Stimulated activated CD8-positive, alpha-beta memory T cell treated with anti-CD3 and anti-CD28 coated beads, Interleukin-15, amount 100 ng/mL, for 48 hours (primary cell): Measurements from ENCODE around the gene FAM3D.
"Not testable (repeated sequence)": the region's sequence is repeated elsewhere in the genome, so short reads cannot be mapped to it uniquely, and the experiment has no call there.

Experiments
- DNase-seq, 2 donors: peaks; one replicate each; pipeline ENCODE4 v3.0.0-alpha.2; 2020; ENCODE audit warnings: low read depth in 2 of 2

Gene FAM3D

GRCh38 chr3:58683466-58683865 is 16.9 kb upstream of the FAM3D start:
- peak in 1 of 2 donors; percentile 34 for DNase-seq

- DNase-seq = no peak
Observed at GRCh38 chr3:58683001-58683458, 16.5 kb upstream of the FAM3D start.

DNA sequence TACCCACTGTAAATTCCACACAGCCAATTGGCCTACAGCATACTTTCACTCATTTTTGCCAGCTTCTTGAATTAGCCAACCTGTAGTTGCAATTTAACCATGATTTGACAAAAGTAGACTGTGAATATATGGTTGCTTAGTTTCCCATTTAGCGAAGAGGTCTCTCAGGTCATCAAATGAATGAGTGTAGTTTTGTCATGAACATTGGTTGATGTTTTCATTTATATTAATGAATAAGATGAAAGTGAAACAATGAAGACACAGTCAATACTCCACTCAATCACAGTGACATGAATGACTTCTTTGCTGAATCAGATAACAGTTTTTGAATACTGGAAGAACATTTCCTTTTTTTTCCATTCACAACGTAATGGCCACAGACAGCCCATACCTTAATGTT is 15.3 kb upstream of the FAM3D start:
- DNase-seq = no peak

DNA sequence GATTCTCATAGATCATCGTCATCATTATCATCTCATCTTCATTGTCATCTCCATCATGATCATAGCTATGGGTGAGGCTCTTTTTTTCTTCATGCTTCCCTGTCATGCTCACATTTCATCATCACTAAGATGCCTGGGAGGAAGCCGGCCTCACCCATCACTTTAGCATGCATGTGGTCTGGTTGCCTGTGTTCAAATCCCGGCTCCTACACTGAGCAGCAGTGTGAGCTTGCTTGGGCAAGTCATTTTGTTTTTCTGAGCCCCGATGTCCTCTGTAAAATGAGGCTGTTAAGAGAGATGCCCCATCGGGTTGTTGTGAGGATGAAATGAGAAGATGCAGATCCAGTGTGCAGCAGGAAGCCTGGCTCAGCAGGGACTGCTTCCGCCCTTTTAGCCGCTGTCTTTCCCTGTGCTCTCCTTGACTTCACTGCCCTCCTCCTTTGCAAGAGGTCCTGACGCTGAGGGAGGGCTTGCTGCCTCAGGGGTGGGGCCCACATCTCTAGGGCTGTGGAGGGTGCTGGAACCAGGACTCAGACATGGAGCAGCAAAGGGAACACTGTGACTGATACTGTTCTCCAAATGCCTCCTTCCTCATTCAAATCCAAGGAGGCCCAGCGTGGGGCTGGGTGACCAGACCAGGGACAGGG is 14.4 kb upstream of the FAM3D start:
- DNase-seq = no peak

GRCh38 chr3:58679974-58680666 is 13.5 kb upstream of the FAM3D start:
- no peak for DNase-seq

- no peak for DNase-seq
Observed at GRCh38 chr3:58679446-58679845, 12.9 kb upstream of the FAM3D start.

- DNase-seq = not testable (repeated sequence)
Observed at GRCh38 chr3:58678177-58678970, 11.8 kb upstream of the FAM3D start.

DNA sequence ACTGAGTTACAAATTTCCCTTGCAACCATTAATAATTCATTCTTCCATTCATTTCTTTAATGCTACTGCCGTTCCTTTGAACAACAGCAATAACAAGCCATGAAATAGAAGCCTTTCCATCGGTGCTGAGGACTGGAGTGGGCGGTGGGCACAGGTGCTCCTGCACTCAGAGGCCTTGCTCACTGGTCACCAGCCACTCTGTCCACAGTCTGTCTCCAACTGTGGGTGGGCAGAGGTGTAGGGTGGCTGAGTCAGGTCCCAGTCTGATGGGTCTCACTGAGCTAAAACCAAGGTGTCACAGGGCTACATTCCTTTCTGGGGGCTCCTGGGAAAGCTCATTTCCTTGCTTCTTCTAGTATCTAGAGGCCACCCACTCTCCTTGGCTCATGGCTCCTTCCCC is 6.3 kb upstream of the FAM3D start:
- no peak for DNase-seq

DNA sequence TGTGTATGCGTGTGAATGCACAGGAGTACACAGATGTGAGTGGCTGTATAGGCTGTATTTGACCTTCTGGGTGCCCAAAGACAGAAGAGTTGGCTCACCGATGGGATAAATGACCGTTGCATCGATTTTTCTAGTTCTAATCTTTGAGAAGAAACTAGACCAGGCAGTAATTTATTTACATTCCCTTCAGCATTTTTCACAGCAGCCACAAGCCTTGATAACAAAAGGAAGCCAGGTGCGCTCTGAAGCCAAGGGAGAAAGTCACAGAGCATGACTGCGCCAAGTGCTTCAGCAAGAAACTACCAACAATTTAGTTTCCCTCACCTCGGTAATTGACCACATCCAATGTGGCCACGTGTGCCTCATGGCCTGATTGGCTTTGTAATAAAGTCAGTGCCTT is 5.9 kb upstream of the FAM3D start:
- DNase-seq = no peak

DNA sequence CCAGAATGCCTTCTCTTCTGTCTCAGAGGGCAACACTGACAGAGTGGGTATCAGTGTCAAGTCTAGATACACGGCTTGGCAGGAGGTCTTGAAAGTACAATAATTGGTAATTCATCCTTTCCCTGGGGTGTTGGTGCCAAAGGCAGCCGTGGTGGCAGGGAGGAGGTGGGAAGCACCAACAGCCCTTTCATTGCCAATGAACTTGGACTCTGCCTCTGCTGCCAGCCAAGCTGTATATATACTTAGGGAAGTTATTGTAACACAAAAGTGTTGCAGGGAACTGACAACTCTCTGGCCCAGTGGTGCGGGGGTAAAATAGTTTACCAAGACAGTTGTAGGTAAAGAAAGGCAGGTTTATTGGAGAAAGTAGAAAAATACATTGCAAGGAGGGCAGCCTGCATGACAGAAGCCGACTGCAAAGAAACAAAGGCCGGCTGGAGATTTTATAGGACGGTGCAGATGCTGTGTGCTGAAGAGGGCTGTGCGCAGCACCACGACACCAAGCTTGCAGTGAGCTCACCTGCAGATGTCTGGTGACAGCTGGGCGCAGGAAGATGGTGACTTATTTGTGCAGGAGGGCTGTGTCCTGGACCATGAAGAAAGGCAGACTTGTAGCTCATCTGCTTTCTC is 4.0 kb upstream of the FAM3D start:
- DNase-seq = no peak

- DNase-seq = no peak
Observed at GRCh38 chr3:58668247-58668646, 1.7 kb upstream of the FAM3D start.

DNA sequence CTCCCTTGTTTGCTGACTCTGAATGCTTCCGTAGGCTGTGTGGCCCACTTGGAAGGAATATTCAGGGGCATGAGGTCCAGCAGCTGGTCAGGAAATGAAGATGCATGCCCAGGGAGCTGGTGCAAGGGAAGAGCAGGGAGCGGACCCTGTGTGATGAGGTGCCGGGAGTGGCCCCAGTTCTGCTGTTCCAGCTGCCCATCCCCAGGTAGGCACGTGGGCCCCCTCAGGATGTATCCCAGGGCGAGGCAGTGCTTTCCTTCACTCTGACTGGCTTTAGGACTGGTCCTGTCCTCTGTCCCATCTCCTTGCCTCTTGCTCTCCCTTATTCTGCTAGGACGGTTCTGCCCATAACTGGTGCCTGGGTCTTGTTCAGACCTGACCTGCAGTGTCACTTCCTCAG is 1.1 kb upstream of the FAM3D start:
- no peak for DNase-seq

GRCh38 chr3:58667229-58667628 is 655 bp upstream of the FAM3D start:
- DNase-seq = no peak

GRCh38 chr3:58665405-58665804 is 1.2 kb downstream of the FAM3D start:
- no peak for DNase-seq

GRCh38 chr3:58664611-58665010 is 2.0 kb downstream of the FAM3D start:
- no peak for DNase-seq

GRCh38 chr3:58661836-58662420 is 4.6 kb downstream of the FAM3D start:
- no peak for DNase-seq

DNA sequence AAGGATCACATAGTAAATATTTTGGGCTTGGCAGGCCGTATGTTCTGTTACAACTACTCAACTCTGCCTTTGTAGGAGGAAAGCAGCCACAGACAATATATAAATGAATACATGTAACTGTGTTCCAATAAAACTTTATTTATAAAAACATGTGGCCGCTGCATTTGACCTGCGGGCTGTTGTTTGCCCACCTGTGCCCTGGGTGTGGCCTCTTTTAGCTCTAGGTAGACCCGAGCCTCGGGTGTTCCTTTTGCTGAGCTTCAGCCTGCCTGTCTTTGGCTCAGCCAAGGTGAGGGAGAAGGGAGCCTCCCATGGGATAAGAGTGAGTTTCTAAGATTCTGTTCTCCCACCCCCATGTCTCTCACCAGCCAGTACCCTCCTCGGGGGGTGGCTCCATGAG is 5.6 kb downstream of the FAM3D start:
- DNase-seq = no peak

DNA sequence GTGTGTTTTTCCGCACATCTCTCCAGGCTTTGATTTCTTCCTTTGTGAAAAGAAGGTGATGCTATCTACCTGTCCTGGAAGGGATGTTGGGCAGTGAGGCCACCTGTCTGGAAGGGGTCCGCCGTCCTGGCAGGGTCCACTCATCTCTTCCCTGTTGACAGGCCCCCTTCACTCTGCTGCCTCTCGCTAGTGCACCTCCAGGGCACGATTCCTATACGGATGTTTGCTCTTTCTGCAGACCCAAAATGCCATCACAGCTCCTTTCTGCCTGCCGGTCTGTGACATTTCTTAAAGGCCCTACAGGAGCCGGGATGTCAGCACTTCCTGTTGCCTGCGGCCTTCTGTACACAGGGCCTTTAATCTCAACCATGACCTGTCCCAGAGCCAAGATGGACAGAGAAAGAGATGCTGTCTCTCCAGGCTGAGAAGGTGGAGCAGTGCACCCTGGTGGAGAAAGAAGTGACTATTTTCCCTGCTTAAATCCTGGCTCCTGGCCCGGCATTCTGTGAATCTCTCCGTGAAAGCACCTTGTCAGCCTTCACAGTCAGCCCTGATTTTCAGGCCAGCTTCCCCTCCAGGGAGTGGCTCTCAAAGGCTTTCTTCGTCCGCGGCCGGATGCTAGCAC is 7.4 kb downstream of the FAM3D start:
- no peak for DNase-seq

DNA sequence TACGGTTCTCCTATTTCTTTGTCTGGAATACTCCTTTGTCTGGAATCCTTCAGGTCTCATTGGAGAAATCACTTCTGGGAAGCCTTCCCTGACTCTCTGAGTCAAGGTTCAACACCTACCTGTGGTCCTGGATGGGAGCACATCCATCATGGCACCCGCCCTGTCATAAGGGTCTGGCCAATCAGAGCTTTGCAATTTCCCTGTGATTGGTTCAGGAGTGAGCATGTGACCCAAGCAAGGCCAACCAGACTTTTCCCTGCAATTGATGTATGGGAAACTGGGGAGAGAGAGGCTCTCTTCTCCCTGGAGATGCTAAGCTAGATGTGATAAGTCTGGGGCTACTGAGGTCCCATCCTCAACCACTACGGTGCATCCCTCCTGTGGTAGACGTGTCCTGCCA is 8.1 kb downstream of the FAM3D start:
- DNase-seq = no peak

GRCh38 chr3:58657571-58658141 is 8.9 kb downstream of the FAM3D start:
- DNase-seq = no peak

DNA sequence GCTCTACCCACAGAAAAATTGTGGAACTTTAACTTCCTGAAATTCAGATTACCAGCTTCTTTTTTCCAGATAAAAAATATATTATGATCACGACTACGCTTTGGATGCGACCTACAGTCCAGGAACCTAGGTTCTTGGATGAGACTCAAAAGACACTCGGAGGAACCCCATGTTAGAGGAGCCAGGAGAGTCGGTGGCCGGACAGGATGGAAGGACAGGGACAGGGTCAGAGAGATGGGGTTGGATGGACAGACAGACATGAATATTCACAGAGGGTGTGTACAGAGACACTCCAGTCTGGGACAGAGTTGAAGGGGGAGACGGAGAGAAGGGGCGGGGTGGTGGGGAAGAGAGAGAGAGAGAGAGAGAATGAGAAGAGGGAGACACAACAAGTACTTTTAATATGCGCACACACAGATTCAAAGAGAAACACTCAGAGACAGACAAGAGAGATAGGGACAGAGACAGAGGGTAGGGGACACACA is 9.5 kb downstream of the FAM3D start:
- no peak for DNase-seq
